Stimulated activated CD4-positive, alpha-beta T cell treated with anti-CD3 and anti-CD28 coated beads, Interleukin-1b, Interleukin-23, amount 100 ng/mL, for 24 hours (primary cell): ENCODE results near the gene SEC22A.
"Not testable (repeated sequence)": the region's sequence is repeated elsewhere in the genome, so short reads cannot be mapped to it uniquely, and the experiment has no call there.

Source experiments
- DNase-seq, 4 experiments: peaks; one replicate each; pipeline ENCODE4 v3.0.0-alpha.2; 2020; ENCODE audit warnings: low read depth in 4 of 4, low spot score in 1 of 4

Gene SEC22A

GRCh38 chr3:123169930-123170329 is 31.8 kb upstream of the SEC22A start:
- DNase-seq, result no peak

GRCh38 chr3:123180791-123181190 is 21.0 kb upstream of the SEC22A start:
- no peak for DNase-seq

GRCh38 chr3:123186695-123187094 is 15.0 kb upstream of the SEC22A start:
- DNase-seq, result no peak

- no peak for DNase-seq
Observed at GRCh38 chr3:123188058-123188457, 13.7 kb upstream of the SEC22A start.

- no peak for DNase-seq
Observed at GRCh38 chr3:123193448-123194101, 8.2 kb upstream of the SEC22A start.

- DNase-seq, result no peak
Observed at GRCh38 chr3:123194552-123194951, 7.2 kb upstream of the SEC22A start.

- no peak for DNase-seq
Observed at GRCh38 chr3:123198372-123198771, 3.4 kb upstream of the SEC22A start.

- DNase-seq, result no peak
Observed at GRCh38 chr3:123201223-123201556, 553 bp upstream of the SEC22A start.

- DNase-seq, result no peak
Observed at GRCh38 chr3:123202451-123202850, 708 bp downstream of the SEC22A start.

- DNase-seq, result no peak
Observed at GRCh38 chr3:123218990-123219389, 17.2 kb downstream of the SEC22A start.

- DNase-seq, result not testable (repeated sequence)
Observed at GRCh38 chr3:123221369-123221768, 19.6 kb downstream of the SEC22A start.

- no peak for DNase-seq
Observed at GRCh38 chr3:123225016-123225415, 23.3 kb downstream of the SEC22A start.

- DNase-seq, result no peak
Observed at GRCh38 chr3:123226549-123226948, 24.8 kb downstream of the SEC22A start.

GRCh38 chr3:123229145-123229544 is 27.4 kb downstream of the SEC22A start:
- DNase-seq, result no peak

GRCh38 chr3:123236902-123237301 is 35.2 kb downstream of the SEC22A start:
- no peak for DNase-seq

GRCh38 chr3:123239186-123239585 is 37.4 kb downstream of the SEC22A start:
- DNase-seq, result not testable (repeated sequence)

- DNase-seq, result no peak
Observed at GRCh38 chr3:123239756-123240155, 38.0 kb downstream of the SEC22A start.

- DNase-seq, result peak in 1 of 4 experiments; percentile 0
Observed at GRCh38 chr3:123244128-123244527, 42.4 kb downstream of the SEC22A start.

GRCh38 chr3:123246866-123247265 is 45.1 kb downstream of the SEC22A start:
- DNase-seq, result no peak

- DNase-seq, result no peak
Observed at GRCh38 chr3:123256256-123256655, 54.5 kb downstream of the SEC22A start.

- no peak for DNase-seq
Observed at GRCh38 chr3:123258359-123258758, 56.6 kb downstream of the SEC22A start.

GRCh38 chr3:123258811-123259420 is 57.2 kb downstream of the SEC22A start:
- no peak for DNase-seq

GRCh38 chr3:123261666-123262065 is 59.9 kb downstream of the SEC22A start:
- DNase-seq, result no peak
